ENCODE results near the gene PTPRA. TPM values are rescaled to one million over a fixed set of nuclear protein-coding genes. Genes with fewer than 3 reads are reported as not detected.

PTPRA gene
- total RNA-seq, 1 donor from 2014 or later, result 59.5 TPM

GRCh38 chr20:2952766-2953165 is 79.5 kb downstream of the PTPRA start:
- Mint-ChIP-seq H3K4me3 (ENCODE audit: unreplicated experiment) (no peak overlapping the region), H3K27ac (ENCODE audit: unreplicated experiment) (no peak overlapping the region), H3K27me3 (ENCODE audit: unreplicated experiment) (no peaks in the 10 kb centered on the region), H3K9me3 (ENCODE audit: unreplicated experiment) (peaks cover 2% of the 10 kb centered on the region), H3K36me3 (ENCODE audit: unreplicated experiment) (no peaks in the 10 kb centered on the region), H3K4me1 (ENCODE audit: low read depth, unreplicated experiment) (no peaks in the 10 kb centered on the region)
- DNase-seq, result no peak
- no peak for TF ChIP-seq CTCF (IDR thresholded peaks at IDR 0.05; ENCODE audit: partially characterized antibody, unreplicated experiment)

GRCh38 chr20:2955257-2955970 is 82.1 kb downstream of the PTPRA start:
- no peak for DNase-seq
- Mint-ChIP-seq H3K27me3 (ENCODE audit: unreplicated experiment) (no peaks in the 10 kb centered on the region), H3K27ac (ENCODE audit: unreplicated experiment) (no peak overlapping the region), H3K9me3 (ENCODE audit: unreplicated experiment) (no peaks in the 10 kb centered on the region), H3K36me3 (ENCODE audit: unreplicated experiment) (no peaks in the 10 kb centered on the region), H3K4me1 (ENCODE audit: low read depth, unreplicated experiment) (no peaks in the 10 kb centered on the region), H3K4me3 (ENCODE audit: unreplicated experiment) (no peak overlapping the region)
- no peak for TF ChIP-seq CTCF (IDR thresholded peaks at IDR 0.05; ENCODE audit: partially characterized antibody, unreplicated experiment)

- H3K9me3 Mint-ChIP-seq (ENCODE audit: unreplicated experiment), result no peaks in the 10 kb centered on the region
- no peaks in the 10 kb centered on the region for H3K27me3 Mint-ChIP-seq (ENCODE audit: unreplicated experiment)
- H3K27ac Mint-ChIP-seq (ENCODE audit: unreplicated experiment), result no peak overlapping the region
- H3K4me3 Mint-ChIP-seq (ENCODE audit: unreplicated experiment), result no peak overlapping the region
- H3K4me1 Mint-ChIP-seq (ENCODE audit: low read depth, unreplicated experiment), result no peaks in the 10 kb centered on the region
- DNase-seq, result no peak
- peaks cover 3% of the 10 kb centered on the region for H3K36me3 Mint-ChIP-seq (ENCODE audit: unreplicated experiment)
- no peak for TF ChIP-seq CTCF (IDR thresholded peaks at IDR 0.05; ENCODE audit: partially characterized antibody, unreplicated experiment)
These were observed 83.2 kb downstream of the PTPRA start for GRCh38 chr20:2956480-2956879.

- no peaks in the 10 kb centered on the region for H3K4me1 Mint-ChIP-seq (ENCODE audit: low read depth, unreplicated experiment)
- H3K9me3 Mint-ChIP-seq (ENCODE audit: unreplicated experiment), result no peaks in the 10 kb centered on the region
- no peak overlapping the region for H3K27ac Mint-ChIP-seq (ENCODE audit: unreplicated experiment)
- no peaks in the 10 kb centered on the region for H3K36me3 Mint-ChIP-seq (ENCODE audit: unreplicated experiment)
- no peak for DNase-seq
- H3K27me3 Mint-ChIP-seq (ENCODE audit: unreplicated experiment), result peaks cover 2% of the 10 kb centered on the region
- no peak for TF ChIP-seq CTCF (IDR thresholded peaks at IDR 0.05; ENCODE audit: partially characterized antibody, unreplicated experiment)
- no peak overlapping the region for H3K4me3 Mint-ChIP-seq (ENCODE audit: unreplicated experiment)
These were observed 94.6 kb downstream of the PTPRA start for GRCh38 chr20:2967841-2968240.

- H3K4me3 Mint-ChIP-seq (ENCODE audit: unreplicated experiment), result no peak overlapping the region
- H3K9me3 Mint-ChIP-seq (ENCODE audit: unreplicated experiment), result no peaks in the 10 kb centered on the region
- no peaks in the 10 kb centered on the region for H3K36me3 Mint-ChIP-seq (ENCODE audit: unreplicated experiment)
- no peak for TF ChIP-seq CTCF (IDR thresholded peaks at IDR 0.05; ENCODE audit: partially characterized antibody, unreplicated experiment)
- no peak overlapping the region for H3K27ac Mint-ChIP-seq (ENCODE audit: unreplicated experiment)
- H3K27me3 Mint-ChIP-seq (ENCODE audit: unreplicated experiment), result peaks cover 2% of the 10 kb centered on the region
- no peaks in the 10 kb centered on the region for H3K4me1 Mint-ChIP-seq (ENCODE audit: low read depth, unreplicated experiment)
- DNase-seq, result no peak
These were observed 98.8 kb downstream of the PTPRA start for GRCh38 chr20:2972126-2972525.
